ENCODE measurements around the gene IP6K3.

IP6K3 gene

GRCh38 chr6:33731035-33731434 is 15.7 kb downstream of the IP6K3 start:
- DNase-seq (ENCODE audit: low read depth), result no peak
- no peak for TF ChIP-seq CTCF (IDR thresholded peaks at IDR 0.05; ENCODE audit: control insufficient read depth, insufficient read depth, low read depth, low read length, missing control alignments)
- no peak overlapping the region for H3K4me3 ChIP-seq (ENCODE audit: control insufficient read depth, low read depth, low read length)

- no peak overlapping the region for H3K4me3 ChIP-seq (ENCODE audit: control insufficient read depth, low read depth, low read length)
- DNase-seq (ENCODE audit: low read depth), result no peak
- no peak for TF ChIP-seq CTCF (IDR thresholded peaks at IDR 0.05; ENCODE audit: control insufficient read depth, insufficient read depth, low read depth, low read length, missing control alignments)
Observed at GRCh38 chr6:33730611-33731010, 16.1 kb downstream of the IP6K3 start.

- no peak for DNase-seq (ENCODE audit: low read depth)
- no peak for TF ChIP-seq CTCF (IDR thresholded peaks at IDR 0.05; ENCODE audit: control insufficient read depth, insufficient read depth, low read depth, low read length, missing control alignments)
- H3K4me3 ChIP-seq (ENCODE audit: control insufficient read depth, low read depth, low read length), result no peak overlapping the region
Observed at GRCh38 chr6:33729059-33729458, 17.6 kb downstream of the IP6K3 start.

GRCh38 chr6:33728438-33728837 is 18.3 kb downstream of the IP6K3 start:
- no peak for TF ChIP-seq CTCF (IDR thresholded peaks at IDR 0.05; ENCODE audit: control insufficient read depth, insufficient read depth, low read depth, low read length, missing control alignments)
- no peak overlapping the region for H3K4me3 ChIP-seq (ENCODE audit: control insufficient read depth, low read depth, low read length)
- DNase-seq (ENCODE audit: low read depth), result no peak

GRCh38 chr6:33727932-33728331 is 18.8 kb downstream of the IP6K3 start:
- no peak for TF ChIP-seq CTCF (IDR thresholded peaks at IDR 0.05; ENCODE audit: control insufficient read depth, insufficient read depth, low read depth, low read length, missing control alignments)
- no peak overlapping the region for H3K4me3 ChIP-seq (ENCODE audit: control insufficient read depth, low read depth, low read length)
- no peak for DNase-seq (ENCODE audit: low read depth)

- DNase-seq (ENCODE audit: low read depth), result no peak
- H3K4me3 ChIP-seq (ENCODE audit: control insufficient read depth, low read depth, low read length), result no peak overlapping the region
- no peak for TF ChIP-seq CTCF (IDR thresholded peaks at IDR 0.05; ENCODE audit: control insufficient read depth, insufficient read depth, low read depth, low read length, missing control alignments)
Observed at GRCh38 chr6:33727126-33727525, 19.6 kb downstream of the IP6K3 start.

- TF ChIP-seq CTCF (IDR thresholded peaks at IDR 0.05; ENCODE audit: control insufficient read depth, insufficient read depth, low read depth, low read length, missing control alignments), result no peak
Observed at GRCh38 chr6:33726696-33727095, 20.0 kb downstream of the IP6K3 start.

More at GRCh38 chr6:33726696-33727095, 20.0 kb downstream of the IP6K3 start:
- DNase-seq (ENCODE audit: low read depth), result no peak
- H3K4me3 ChIP-seq (ENCODE audit: control insufficient read depth, low read depth, low read length), result no peak overlapping the region
